HG03460 (cell line): ENCODE measurements around the gene ETV4.

ENCODE experiments used
- ATAC-seq: cut with Tn5 transposase; IDR thresholded peaks from one replicate; pipeline ENCODE4 v1.9.1; 2021; ENCODE audit not compliant: unreplicated experiment

The ETV4 gene

DNA sequence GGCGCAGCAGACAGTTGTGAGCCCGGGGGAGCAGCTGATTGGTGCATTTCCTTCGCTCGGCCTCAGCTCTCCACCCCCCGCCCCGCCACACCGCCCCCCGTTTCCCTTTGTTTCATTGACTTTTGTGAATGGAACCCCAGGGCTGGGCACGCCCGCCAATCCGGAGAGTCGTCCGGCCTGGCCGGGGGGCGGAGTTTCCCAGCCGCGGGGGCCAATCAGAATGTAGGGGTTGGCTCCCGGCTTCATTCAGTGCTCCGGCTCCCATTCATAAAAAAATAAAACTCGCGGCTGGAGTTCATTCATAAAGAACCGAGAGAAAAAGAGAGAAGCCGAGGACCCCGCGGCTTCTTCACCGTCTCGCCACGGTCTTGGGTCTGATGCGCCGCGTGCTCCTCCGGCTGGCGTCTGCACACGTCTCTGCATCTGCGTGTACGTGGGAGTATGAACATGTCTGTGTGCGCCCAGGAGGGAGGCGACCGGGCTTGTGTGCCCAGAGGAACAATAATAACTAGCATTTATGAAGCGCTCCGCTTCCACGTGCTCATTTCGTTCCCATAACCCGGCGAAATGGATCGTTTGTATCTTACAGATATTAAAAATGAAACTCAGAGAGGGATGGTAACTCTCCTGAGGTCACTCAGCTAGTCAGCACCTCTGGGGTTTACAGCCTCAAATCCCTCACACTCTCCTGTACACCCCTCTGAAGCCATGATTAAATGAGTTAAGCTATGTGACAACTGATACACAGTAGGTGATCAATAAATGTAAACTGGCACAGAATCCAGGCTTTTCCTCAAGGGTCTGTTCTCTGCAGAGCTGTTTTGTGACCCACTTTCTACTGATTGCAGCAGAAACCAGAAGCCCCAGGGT is at the start of gene ETV4:
Gene ETV4, minus strand, starts transcription at position 22 of the 870 bp plus-strand sequence. CDS start 723 bp downstream, outside the sequence.
- ATAC-seq = peak; percentile 70

DNA sequence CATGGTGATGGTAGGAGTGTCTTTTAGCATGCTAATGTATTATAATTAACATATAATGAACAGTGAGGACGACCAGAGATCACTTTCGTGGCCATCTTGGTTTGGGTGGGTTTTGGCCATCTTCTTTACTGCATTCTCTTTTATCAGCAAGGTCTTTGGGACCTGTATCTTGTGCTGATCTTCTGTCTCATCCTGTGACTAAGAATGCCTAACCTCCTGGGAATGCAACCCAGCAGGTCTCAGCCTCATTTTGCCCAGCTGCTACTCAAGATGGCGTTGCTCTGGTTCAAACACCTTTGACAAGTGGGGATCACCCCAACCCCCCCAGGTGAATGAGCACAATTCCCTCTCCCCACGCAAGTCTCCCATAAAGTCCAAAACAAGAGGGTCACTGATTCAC is 49.3 kb upstream of the ETV4 start:
- no peak for ATAC-seq

GRCh38 chr17:43591779-43592562 is 45.8 kb upstream of the ETV4 start:
- ATAC-seq = no peak

GRCh38 chr17:43591001-43591400 is 44.9 kb upstream of the ETV4 start:
- no peak for ATAC-seq

DNA sequence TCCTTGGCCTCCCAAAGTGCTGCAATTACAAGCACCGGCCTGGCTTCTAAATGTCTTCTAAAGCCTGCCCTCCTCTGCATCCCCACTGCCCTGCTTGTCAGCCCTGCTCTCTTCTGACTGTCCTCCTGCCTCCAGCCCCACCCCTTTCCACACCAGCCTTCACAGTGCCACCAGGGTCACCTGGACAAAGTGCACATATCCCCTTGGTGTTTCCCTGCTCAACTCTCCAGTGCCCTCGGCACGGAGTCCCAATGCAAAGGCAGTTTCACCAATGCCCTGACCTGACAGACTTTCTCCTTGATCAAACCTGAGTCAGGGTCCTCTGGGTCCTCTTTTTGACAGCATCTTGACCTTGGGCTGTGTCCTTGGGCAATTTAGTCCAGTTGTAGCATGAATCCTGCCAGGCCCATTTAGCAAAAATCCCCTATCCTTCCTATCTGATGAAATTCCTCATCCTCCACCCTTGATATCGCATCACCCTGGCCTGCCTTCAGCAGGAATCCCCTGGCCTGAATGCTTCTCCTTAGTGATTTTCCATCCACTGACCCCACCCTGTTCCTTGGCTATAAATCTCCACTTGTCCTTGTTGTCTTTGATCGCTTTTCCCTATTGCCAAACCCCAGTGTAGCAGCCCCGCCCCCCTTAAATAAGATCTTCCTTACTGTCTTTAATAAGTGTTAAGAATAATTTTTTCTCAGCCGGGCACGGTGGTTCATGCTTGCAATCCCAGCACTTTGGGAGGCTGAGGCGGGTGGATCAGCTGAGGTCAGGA is 42.7 kb upstream of the ETV4 start:
- no peak for ATAC-seq

DNA sequence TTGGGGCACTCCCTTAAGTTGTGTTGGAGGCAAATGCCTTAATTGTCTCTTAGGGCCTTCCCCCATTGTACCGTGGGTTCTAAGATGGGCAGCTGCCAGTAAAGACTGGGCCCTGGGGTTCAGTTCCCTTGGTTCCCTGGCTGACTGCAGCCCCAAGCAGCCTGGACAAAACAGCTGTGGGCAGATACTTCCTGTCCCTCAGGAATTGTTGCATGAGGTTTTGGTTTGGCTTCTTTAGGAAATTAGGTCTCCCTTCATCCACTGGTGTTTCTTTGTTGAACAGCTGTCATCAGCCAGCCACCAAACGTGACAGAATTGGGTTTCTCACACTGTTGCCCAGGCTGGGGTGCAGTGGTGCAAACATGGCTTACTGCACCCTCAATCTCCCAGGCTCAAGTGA is 42.0 kb upstream of the ETV4 start:
- ATAC-seq = no peak

GRCh38 chr17:43587647-43588046 is 41.5 kb upstream of the ETV4 start:
- ATAC-seq = no peak

DNA sequence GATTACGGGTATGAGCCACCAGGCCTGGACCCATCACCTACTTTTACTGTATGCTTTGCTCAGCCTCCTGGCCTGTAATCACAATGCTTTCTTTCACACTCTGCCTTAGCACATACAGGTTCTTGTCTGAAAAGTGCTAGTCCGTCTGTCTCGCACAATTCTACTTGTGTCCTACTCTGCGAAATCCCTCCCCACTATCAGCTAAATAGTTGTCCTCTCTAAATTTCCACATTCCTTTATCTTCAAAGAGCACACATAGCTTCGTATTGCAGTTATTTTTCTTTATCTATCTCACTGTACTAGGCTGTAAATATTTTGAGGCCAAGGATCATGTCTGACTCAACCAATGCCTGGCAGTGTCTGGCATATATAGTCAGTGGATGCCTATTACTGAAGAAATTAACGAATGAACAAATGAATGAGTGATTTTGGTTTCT is 38.5 kb upstream of the ETV4 start:
- no peak for ATAC-seq

DNA sequence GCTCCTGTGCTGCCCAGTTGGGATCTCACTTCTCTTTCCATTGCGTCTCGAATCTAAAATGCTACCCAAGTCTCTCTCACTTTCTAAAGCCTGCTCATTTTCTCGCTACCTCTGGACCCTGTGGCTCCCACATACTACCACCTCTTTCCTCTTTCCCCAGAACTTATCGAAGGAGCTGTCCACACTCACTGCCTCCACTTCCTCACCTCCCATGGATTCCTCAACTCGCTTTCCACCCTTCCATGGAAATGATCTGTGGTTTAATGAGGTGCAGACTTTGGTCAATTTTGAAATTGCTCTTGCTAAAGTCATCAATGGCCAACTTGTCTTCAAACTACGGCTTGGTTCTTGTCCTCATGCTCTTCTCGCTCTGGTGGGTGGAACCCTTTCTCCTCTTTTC is 37.2 kb upstream of the ETV4 start:
- ATAC-seq = no peak

DNA sequence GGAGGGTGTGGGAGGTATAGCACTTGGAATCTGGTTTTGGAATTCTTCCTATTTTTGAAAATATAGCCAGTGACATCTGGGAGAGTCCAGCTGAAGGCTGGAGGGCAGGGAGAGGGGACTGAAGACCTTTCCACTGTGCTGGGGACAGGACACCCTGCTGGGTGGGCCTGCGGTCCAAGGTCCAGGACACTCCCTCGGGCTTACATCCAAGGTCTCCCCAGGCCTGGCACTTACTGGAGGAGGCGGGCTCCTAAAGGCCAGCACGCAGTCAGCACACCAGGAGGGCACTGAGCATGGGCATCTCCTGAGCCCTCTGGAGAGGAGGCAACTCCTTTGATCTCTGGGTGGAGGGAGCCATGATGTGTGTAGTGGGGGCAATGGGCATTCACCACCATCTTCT is 35.5 kb upstream of the ETV4 start:
- no peak for ATAC-seq

- ATAC-seq = no peak
Measured at GRCh38 chr17:43581130-43581529, 35.0 kb upstream of the ETV4 start.

GRCh38 chr17:43579566-43580140 is 33.5 kb upstream of the ETV4 start:
- no peak for ATAC-seq

DNA sequence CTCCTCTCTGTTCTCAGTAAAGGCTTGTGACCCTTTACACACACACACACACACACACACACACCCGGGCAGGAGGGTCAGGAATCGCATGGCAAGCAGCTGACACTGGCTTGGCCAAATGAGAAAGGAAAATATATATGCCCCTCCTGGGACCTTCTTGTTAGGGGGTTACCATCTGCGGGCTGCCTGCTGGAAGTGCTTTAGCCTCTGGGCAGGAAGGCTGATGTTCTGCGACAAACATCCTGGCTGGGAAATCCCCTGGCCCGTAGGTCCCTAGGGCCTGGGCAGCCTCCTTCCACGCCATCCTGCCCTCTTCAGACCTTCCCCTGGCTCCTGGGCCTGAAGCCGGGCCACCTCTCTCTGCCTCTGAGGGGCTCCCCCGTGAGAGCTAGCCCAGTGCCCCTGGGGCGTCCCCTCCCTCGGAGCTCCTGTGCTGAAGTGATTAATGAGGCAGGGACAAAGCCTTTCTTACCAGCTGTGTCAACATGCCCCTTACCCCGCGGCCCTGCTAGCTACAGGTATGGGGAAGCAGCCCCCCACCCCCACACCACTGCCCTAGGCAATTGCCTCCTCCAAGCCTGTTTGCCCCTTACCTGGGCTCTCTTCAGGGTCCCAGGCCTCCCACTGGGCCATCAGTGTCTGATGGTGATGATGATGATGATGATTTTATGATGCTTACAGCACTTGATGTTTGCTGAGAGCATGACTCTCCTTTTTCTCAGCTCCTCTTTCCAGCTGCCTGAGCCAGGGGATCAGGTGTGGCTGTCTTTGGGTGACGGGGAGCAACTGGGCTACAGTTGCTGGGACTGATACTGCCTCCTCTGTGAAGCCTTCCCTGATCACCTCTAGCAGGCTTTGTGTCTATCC is 32.8 kb upstream of the ETV4 start:
- peak; percentile 51 for ATAC-seq

DNA sequence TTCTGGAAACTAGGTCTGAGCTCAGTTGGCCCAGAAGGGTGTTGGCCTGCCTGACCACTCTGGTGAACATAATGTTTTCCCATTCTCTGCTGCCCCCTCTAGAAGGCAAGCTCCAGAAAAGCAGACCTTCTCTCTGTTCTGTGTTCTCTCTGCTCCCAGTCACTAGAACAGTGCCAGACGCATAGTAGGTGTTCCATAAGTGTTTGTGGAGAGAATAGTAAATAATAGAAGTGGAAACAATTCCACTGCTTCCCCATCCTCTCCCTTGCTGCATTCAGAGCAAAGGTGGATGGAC is 32.2 kb upstream of the ETV4 start:
- no peak for ATAC-seq

DNA sequence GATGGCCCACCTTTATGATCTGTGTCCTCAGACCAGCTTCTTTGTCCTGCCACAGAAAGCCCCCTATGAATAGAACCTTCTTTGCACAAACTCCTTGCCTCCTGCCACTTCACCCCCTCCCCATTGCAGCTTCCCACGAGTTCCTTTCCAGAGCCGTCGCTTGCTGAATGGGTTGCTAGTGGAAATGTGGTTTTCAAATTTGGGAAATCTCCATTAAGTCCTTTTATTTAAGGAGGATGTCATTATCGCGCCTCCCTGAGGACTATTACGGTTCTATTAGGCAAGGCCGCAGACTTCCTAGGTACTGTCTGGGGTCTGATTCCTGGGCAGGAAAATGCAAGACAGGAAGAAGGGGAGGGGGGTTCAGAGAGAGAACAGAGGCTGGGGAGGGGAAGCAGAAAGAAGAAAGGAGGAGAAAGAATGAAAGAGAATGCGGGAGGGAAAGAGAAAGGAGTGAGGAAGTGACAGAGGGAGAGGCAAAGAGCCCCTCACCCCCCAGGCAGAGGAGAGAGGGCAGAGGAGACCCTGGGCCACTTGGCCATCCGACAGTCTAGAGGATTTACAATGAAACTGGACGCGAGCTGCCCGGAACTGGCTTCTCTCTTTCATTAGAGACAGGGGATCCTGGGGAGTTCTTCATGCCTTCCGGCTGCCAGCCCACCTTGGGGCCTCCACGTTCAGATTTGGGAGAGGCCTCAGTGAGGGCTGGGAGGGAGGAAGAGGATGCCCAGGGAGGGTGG is 31.7 kb upstream of the ETV4 start:
- ATAC-seq = no peak

DNA sequence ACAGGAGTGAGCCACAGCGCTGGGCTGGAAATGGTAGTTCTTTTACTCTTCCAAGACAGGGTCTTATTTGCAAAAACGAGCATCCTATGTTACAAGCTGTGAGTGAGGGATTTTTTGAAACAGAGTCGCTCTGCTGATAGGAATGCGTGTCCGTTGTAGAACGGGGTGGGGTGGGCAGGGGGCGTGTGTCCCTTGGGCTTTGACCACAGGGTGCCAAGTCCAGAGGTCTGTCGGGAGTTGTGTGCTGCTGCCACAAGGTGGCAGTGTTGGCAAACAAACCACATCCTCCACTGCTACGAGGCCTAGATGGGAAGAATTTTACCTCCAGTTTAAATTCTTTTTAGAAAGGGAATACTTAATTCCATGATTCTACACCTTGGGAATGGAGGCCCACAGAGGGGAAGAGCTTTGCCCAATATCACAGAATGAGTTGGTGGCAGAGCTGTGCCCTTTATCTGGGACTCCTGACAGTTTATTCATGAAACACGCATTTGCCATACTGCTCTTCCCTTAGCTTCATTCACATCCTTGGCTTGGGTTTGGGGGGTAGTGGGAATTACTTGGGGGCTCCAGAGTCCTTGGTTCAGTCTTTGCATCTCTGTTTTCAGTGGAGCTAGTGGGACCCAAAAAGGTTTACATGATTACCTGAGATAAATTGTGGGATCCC is 30.6 kb upstream of the ETV4 start:
- ATAC-seq = no peak

DNA sequence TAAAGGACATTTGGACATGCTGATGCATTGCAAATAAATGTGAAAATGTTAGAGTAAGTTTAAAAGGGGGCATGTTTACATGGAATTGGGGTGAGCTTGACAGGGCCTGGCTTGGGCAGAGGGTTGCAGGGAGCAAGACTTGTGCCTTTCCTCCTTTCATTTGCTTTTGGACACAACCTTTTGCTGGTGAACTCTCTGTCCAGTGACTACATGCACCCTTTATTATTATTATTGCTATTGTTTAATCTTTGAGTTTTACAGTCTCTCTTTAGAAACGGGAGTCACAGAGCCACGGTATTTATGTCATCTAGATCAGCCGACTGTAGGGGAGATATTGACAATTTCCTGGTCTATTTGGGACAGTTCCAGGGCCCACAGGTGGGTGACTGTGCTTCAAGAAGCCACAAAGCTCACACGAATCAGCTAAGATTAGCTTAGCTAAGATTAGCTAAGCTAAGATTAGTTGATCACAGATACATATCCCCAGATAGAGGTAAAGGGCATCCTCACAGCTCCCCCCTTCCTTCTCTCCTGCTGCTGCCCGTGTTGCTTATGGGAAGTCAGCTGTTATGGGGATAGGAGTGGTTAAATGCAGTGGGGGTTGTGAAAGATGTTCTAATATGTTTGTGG is 28.9 kb upstream of the ETV4 start:
- no peak for ATAC-seq

GRCh38 chr17:43574348-43574747 is 28.2 kb upstream of the ETV4 start:
- ATAC-seq = no peak
